Hindlimb muscle (tissue), 1 donor: ENCODE data around the gene FAM227B. TPM values are rescaled to one million over a fixed set of nuclear protein-coding genes. Genes with fewer than 3 reads are reported as not detected.
"Not testable (repeated sequence)": the region's sequence is repeated elsewhere in the genome, so short reads cannot be mapped to it uniquely, and the experiment has no call there.

Source experiments
- DNase-seq: peaks from one replicate; pipeline ENCODE4 v3.0.0-alpha.2; 2013
- polyA plus RNA-seq: library from polyadenylated mRNA; unstranded; fragments of 120-200 nt; gene quantifications from one replicate; pipeline ENCODE4 v1.2.1, GENCODE V29; 2013; ENCODE audit not compliant: insufficient read length

FAM227B gene
- polyA plus RNA-seq, 1 donor, result 7.6 TPM

GRCh38 chr15:49366496-49366895 lies 254.1 kb downstream of the FAM227B start:
- no peak for DNase-seq

- no peak for DNase-seq
These were observed 259.2 kb downstream of the FAM227B start for GRCh38 chr15:49361370-49361769.

- DNase-seq, result not testable (repeated sequence)
These were observed 266.2 kb downstream of the FAM227B start for GRCh38 chr15:49354439-49354838.

GRCh38 chr15:49343546-49343945 lies 277.1 kb downstream of the FAM227B start:
- DNase-seq, result no peak

- no peak for DNase-seq
These were observed 281.0 kb downstream of the FAM227B start for GRCh38 chr15:49339656-49340055.

- DNase-seq, result no peak
These were observed 288.7 kb downstream of the FAM227B start for GRCh38 chr15:49331951-49332350.

- DNase-seq, result no peak
These were observed 289.2 kb downstream of the FAM227B start for GRCh38 chr15:49331442-49331841.

- DNase-seq, result no peak
These were observed 290.5 kb downstream of the FAM227B start for GRCh38 chr15:49330166-49330565.

- DNase-seq, result no peak
These were observed 291.7 kb downstream of the FAM227B start for GRCh38 chr15:49328941-49329340.

- DNase-seq, result no peak
These were observed 292.7 kb downstream of the FAM227B start for GRCh38 chr15:49327927-49328326.

- no peak for DNase-seq
These were observed 297.4 kb downstream of the FAM227B start for GRCh38 chr15:49323207-49323606.

GRCh38 chr15:49320351-49320750 lies 300.3 kb downstream of the FAM227B start:
- no peak for DNase-seq

GRCh38 chr15:49315391-49315823 lies 305.2 kb downstream of the FAM227B start:
- DNase-seq, result peak; percentile 29

GRCh38 chr15:49314716-49315115 lies 305.9 kb downstream of the FAM227B start:
- DNase-seq, result no peak

- DNase-seq, result no peak
These were observed 307.0 kb downstream of the FAM227B start for GRCh38 chr15:49313650-49314049.

- DNase-seq, result no peak
These were observed 310.7 kb downstream of the FAM227B start for GRCh38 chr15:49309889-49310288.

- DNase-seq, result no peak
These were observed 311.9 kb downstream of the FAM227B start for GRCh38 chr15:49308686-49309085.

- no peak for DNase-seq
These were observed 314.1 kb downstream of the FAM227B start for GRCh38 chr15:49306551-49306950.

- no peak for DNase-seq
These were observed 317.6 kb downstream of the FAM227B start for GRCh38 chr15:49303003-49303402.

GRCh38 chr15:49301562-49301961 lies 319.1 kb downstream of the FAM227B start:
- no peak for DNase-seq

GRCh38 chr15:49300856-49301255 lies 319.8 kb downstream of the FAM227B start:
- no peak for DNase-seq

- DNase-seq, result no peak
These were observed 323.0 kb downstream of the FAM227B start for GRCh38 chr15:49297584-49297983.

- DNase-seq, result no peak
These were observed 324.4 kb downstream of the FAM227B start for GRCh38 chr15:49296258-49296657.

- no peak for DNase-seq
These were observed 326.7 kb downstream of the FAM227B start for GRCh38 chr15:49293941-49294340.

- DNase-seq, result peak; percentile 42
These were observed 330.4 kb downstream of the FAM227B start for GRCh38 chr15:49290191-49290590.

- no peak for DNase-seq
These were observed 332.2 kb downstream of the FAM227B start for GRCh38 chr15:49288391-49288790.
